HEK293 (cell line): ENCODE measurements around the gene PTGR1.

Source experiments
- CTCF ChIA-PET: fragments of 350-600 bp; formaldehyde crosslinking; extraction: SDS; loops from one replicate; lab custom pipeline; 2021; ENCODE audit warnings: antibody characterized with exemption; lab: Yijun Ruan, JAX
- POLR2A ChIA-PET: fragments of 300-600 bp; formaldehyde crosslinking; extraction: SDS; loops from one replicate; lab custom pipeline; 2020; ENCODE audit warnings: antibody characterized with exemption, inconsistent platforms; lab: Yijun Ruan, JAX
- H3K27ac ChIP-seq: fragments of 200-500 bp; sonication (Bioruptor generic); 2 replicates; pipeline ENCODE4 v1.5.1; 2014; ENCODE audit warnings: low read depth, low read length, control low read depth, inconsistent platforms; ENCODE audit errors: extremely low read depth
- H3K36me3 ChIP-seq, 2 experiments: fragments of 200-500 bp in 1 of 2; sonication (Bioruptor generic) in 1 of 2; 1 replicate in 1 of 2; 2 replicates in 1 of 2; pipeline ENCODE4 v1.5.1; 2014 to 2017; ENCODE audit warnings: inconsistent platforms in 2 of 2, low read length in 2 of 2; ENCODE audit not compliant: control insufficient read depth in 2 of 2, insufficient read depth in 1 of 2
- H3K4me1 ChIP-seq: fragments of 200-500 bp; sonication (Bioruptor generic); 2 replicates; pipeline ENCODE4 v1.5.1; 2014; ENCODE audit warnings: mild to moderate bottlenecking, low read length, inconsistent platforms; ENCODE audit not compliant: control insufficient read depth, insufficient read depth
- H3K4me3 ChIP-seq: 2 replicates; pipeline ENCODE4 v1.5.1; 2011; ENCODE audit warnings: low read depth, mild to moderate bottlenecking, control low read depth, low read length, moderate library complexity
- H3K9me3 ChIP-seq: fragments of 200-500 bp; sonication (Bioruptor generic); 2 replicates; pipeline ENCODE4 v1.5.1; 2014; ENCODE audit warnings: low read depth, low read length, inconsistent platforms; ENCODE audit not compliant: control insufficient read depth, insufficient read depth
- FEZF1 ChIP-seq: fragments of 450-650 bp; formaldehyde crosslinking; IDR thresholded peaks from 2 replicates; pipeline ENCODE4 v1.5.1; 2016; ENCODE audit warnings: missing biosample characterization, missing genetic modification characterization
- GLIS2 ChIP-seq: fragments of 450-650 bp; formaldehyde crosslinking; IDR thresholded peaks from 2 replicates; pipeline ENCODE4 v1.5.1; 2016; ENCODE audit warnings: missing biosample characterization, missing genetic modification characterization
- HOXA7 ChIP-seq: sonication (generic); formaldehyde crosslinking; IDR thresholded peaks from 2 replicates; pipeline ENCODE4 v1.8.1; 2022; ENCODE audit warnings: missing genetic modification reagents, borderline replicate concordance
- HOXC10 ChIP-seq: sonication (generic); formaldehyde crosslinking; IDR thresholded peaks from 2 replicates; pipeline ENCODE4 v1.8.1; 2023; ENCODE audit warnings: mild to moderate bottlenecking, missing genetic modification reagents
- REPIN1 ChIP-seq: fragments of 450-650 bp; formaldehyde crosslinking; IDR thresholded peaks from 2 replicates; pipeline ENCODE4 v1.5.1; 2017; ENCODE audit warnings: missing biosample characterization, missing genetic modification characterization, low read depth
- SP2 ChIP-seq: fragments of 450-650 bp; formaldehyde crosslinking; IDR thresholded peaks from 2 replicates; pipeline ENCODE4 v1.5.1; 2016; ENCODE audit warnings: missing biosample characterization, missing genetic modification characterization
- SP7 ChIP-seq: fragments of 450-650 bp; formaldehyde crosslinking; IDR thresholded peaks from 2 replicates; pipeline ENCODE4 v1.5.1; 2016; ENCODE audit warnings: missing biosample characterization, missing genetic modification characterization
- YY1 ChIP-seq: fragments of 450-650 bp; formaldehyde crosslinking; IDR thresholded peaks from 2 replicates; pipeline ENCODE4 v1.5.1; 2018; ENCODE audit warnings: missing biosample characterization, missing genetic modification characterization
- ZFP37 ChIP-seq: fragments of 450-650 bp; formaldehyde crosslinking; IDR thresholded peaks from 2 replicates; pipeline ENCODE4 v1.5.1; 2016; ENCODE audit warnings: missing biosample characterization, missing genetic modification characterization
- ZNF114 ChIP-seq: fragments of 450-650 bp; formaldehyde crosslinking; IDR thresholded peaks from 2 replicates; pipeline ENCODE4 v1.5.0; 2017; ENCODE audit warnings: missing biosample characterization, missing genetic modification characterization
- ZNF140 ChIP-seq: fragments of 450-650 bp; formaldehyde crosslinking; IDR thresholded peaks from 2 replicates; pipeline ENCODE4 v1.5.1; 2016; ENCODE audit warnings: missing biosample characterization, missing genetic modification characterization
- ZNF211 ChIP-seq: fragments of 450-650 bp; formaldehyde crosslinking; IDR thresholded peaks from 2 replicates; pipeline ENCODE4 v1.5.1; 2016; ENCODE audit warnings: low read depth, missing biosample characterization, missing genetic modification characterization
- ZNF221 ChIP-seq: fragments of 450-650 bp; formaldehyde crosslinking; IDR thresholded peaks from 2 replicates; pipeline ENCODE4 v1.5.1; 2017; ENCODE audit warnings: missing biosample characterization, missing genetic modification characterization, borderline replicate concordance
- ZNF266 ChIP-seq: fragments of 450-650 bp; formaldehyde crosslinking; IDR thresholded peaks from 2 replicates; pipeline ENCODE4 v1.5.1; 2016; ENCODE audit warnings: missing biosample characterization, missing genetic modification characterization, low read depth
- ZNF302 ChIP-seq: fragments of 450-650 bp; formaldehyde crosslinking; IDR thresholded peaks from 2 replicates; pipeline ENCODE4 v1.5.1; 2016; ENCODE audit warnings: missing biosample characterization, missing genetic modification characterization, low read depth
- ZNF324 ChIP-seq: fragments of 450-650 bp; formaldehyde crosslinking; IDR thresholded peaks from 2 replicates; pipeline ENCODE4 v1.5.1; 2016; ENCODE audit warnings: missing biosample characterization, missing genetic modification characterization
- ZNF521 ChIP-seq: fragments of 450-650 bp; formaldehyde crosslinking; IDR thresholded peaks from 2 replicates; pipeline ENCODE4 v1.5.1; 2017; ENCODE audit warnings: missing biosample characterization, mild to moderate bottlenecking, missing genetic modification characterization
- ZNF549 ChIP-seq: fragments of 450-650 bp; IDR thresholded peaks from 2 replicates; pipeline ENCODE4 v1.5.1; 2018; ENCODE audit warnings: missing biosample characterization, missing genetic modification characterization, mild to moderate bottlenecking, inconsistent platforms, moderate library complexity
- ZNF626 ChIP-seq: fragments of 450-650 bp; sonication (Bioruptor Pico); formaldehyde crosslinking; IDR thresholded peaks from 2 replicates; pipeline ENCODE4 v1.5.1; 2018; ENCODE audit warnings: missing biosample characterization, missing genetic modification characterization, inconsistent platforms
- ZNF629 ChIP-seq: fragments of 450-650 bp; formaldehyde crosslinking; IDR thresholded peaks from 2 replicates; pipeline ENCODE4 v1.5.1; 2017; ENCODE audit warnings: missing biosample characterization, missing genetic modification characterization
- ZNF791 ChIP-seq: fragments of 450-650 bp; formaldehyde crosslinking; IDR thresholded peaks from 2 replicates; pipeline ENCODE4 v1.5.1; 2016; ENCODE audit warnings: missing biosample characterization, missing genetic modification characterization
- ZSCAN18 ChIP-seq: fragments of 450-650 bp; formaldehyde crosslinking; IDR thresholded peaks from 2 replicates; pipeline ENCODE4 v1.5.1; 2016; ENCODE audit warnings: missing biosample characterization, missing genetic modification characterization
- TF ChIP-seq, protein P1 (sequence below): fragments of 450-650 bp; IDR thresholded peaks from 2 replicates; pipeline ENCODE4 v1.5.1; 2018; ENCODE audit warnings: missing biosample characterization, mild to moderate bottlenecking, missing genetic modification characterization
- TF ChIP-seq, protein P2 (sequence below): fragments of 450-650 bp; formaldehyde crosslinking; optimal IDR thresholded peaks from 2 replicates; pipeline ENCODE3; 2016; ENCODE audit warnings: missing biosample characterization, mild to moderate bottlenecking, missing genetic modification characterization

Gene PTGR1

DNA sequence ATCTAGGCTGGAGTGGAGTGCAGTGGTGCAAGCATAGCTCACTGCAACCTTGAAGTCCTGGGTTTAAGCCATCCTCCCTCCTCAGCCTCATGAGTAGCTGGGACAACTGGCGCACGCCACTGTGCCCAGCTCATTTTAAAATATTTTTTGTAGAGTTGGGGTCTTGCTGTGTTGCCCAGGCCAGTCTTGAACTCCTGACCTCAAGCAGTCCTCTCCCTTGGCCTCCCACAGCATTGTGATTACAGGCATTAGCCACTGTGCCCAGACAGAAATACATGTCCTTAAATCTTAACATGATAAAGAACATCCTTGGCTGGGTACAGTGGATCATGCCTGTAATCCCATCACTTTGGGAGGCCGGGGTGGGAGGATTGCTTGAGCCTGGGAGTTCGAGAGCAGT, 67.7 kb downstream of the PTGR1 start (continued):
- TF ChIP-seq ZSCAN18: no peak

- no peaks in the 10 kb centered on the region for H3K9me3 ChIP-seq
- ChIA-PET CTCF (no interaction called here), POLR2A (interaction anchor here (0.7 kb wide), 1 partner anchor 9 kb away, joined by 3 read pairs; no protein-coding TSS in a partner anchor)
- H3K4me3 ChIP-seq: no peak overlapping the region
- TF ChIP-seq REPIN1 (no peak), ZNF521 (tag by site-specific recombination) (no peak), ZNF302 (no peak), ZNF221 (tag by site-specific recombination) (no peak), ZNF140 (tag by site-specific recombination) (no peak), SP7 (tag by site-specific recombination) (no peak), YY1 (tag by site-specific recombination) (no peak), HOXC10 (CRISPR knock-in tag) (no peak)
- TF ChIP-seq, protein P1, sequence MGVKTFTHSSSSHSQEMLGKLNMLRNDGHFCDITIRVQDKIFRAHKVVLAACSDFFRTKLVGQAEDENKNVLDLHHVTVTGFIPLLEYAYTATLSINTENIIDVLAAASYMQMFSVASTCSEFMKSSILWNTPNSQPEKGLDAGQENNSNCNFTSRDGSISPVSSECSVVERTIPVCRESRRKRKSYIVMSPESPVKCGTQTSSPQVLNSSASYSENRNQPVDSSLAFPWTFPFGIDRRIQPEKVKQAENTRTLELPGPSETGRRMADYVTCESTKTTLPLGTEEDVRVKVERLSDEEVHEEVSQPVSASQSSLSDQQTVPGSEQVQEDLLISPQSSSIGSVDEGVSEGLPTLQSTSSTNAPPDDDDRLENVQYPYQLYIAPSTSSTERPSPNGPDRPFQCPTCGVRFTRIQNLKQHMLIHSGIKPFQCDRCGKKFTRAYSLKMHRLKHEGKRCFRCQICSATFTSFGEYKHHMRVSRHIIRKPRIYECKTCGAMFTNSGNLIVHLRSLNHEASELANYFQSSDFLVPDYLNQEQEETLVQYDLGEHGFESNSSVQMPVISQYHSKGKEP (tag by site-specific recombination): no peak
- TF ChIP-seq, all 188 proteins: peak for 0
- peaks cover 13 to 76% of the 10 kb centered on the region in 2 experiments for H3K36me3 ChIP-seq
- no peaks in the 10 kb centered on the region for H3K4me1 ChIP-seq
- H3K27ac ChIP-seq: no peak overlapping the region
Measured at GRCh38 chr9:111529787-111530186, 69.7 kb downstream of the PTGR1 start.

DNA sequence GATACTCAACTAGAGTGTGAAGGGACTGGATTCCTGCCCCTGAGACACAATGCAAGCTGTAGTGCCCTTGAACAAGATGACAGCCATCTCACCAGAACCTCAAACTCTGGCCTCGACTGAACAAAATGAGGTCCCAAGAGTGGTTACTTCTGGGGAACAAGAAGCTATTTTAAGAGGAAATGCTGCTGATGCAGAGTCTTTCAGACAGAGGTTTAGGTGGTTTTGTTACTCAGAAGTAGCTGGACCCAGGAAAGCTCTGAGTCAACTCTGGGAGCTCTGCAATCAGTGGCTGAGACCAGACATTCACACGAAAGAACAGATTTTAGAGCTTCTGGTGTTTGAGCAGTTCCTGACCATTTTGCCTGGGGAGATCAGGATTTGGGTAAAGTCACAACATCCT, 72.1 kb downstream of the PTGR1 start:
- Histone ChIP-seq H3K9me3 (no peaks in the 10 kb centered on the region), H3K36me3 (peaks cover 6 to 51% of the 10 kb centered on the region in 2 experiments; a peak in 2 of 3 replicates), H3K27ac (no peak overlapping the region), H3K4me1 (0 out of 2 replicates have a peak, but pooled peaks cover 2% of the 10 kb centered on the region), H3K4me3 (no peak overlapping the region)
- ChIA-PET CTCF (interaction anchor here (0.7 kb wide), 1 partner anchor 228 kb away, joined by 3 read pairs; no protein-coding TSS in a partner anchor), POLR2A (no interaction called here)
- TF ChIP-seq ZNF324 (tag by site-specific recombination) (no peak), ZNF549 (tag by site-specific recombination) (no peak), ZNF211 (tag by site-specific recombination) (no peak), GLIS2 (tag by site-specific recombination) (no peak), SP2 (no peak), ZNF114 (tag by site-specific recombination) (no peak), ZNF629 (tag by site-specific recombination) (no peak), HOXA7 (CRISPR knock-in tag) (no peak), ZFP37 (tag by site-specific recombination) (no peak), ZNF626 (tag by site-specific recombination) (no peak), ZNF791 (no peak), FEZF1 (tag by site-specific recombination) (no peak), ZNF266 (tag by site-specific recombination) (no peak)
- TF ChIP-seq, protein P2, sequence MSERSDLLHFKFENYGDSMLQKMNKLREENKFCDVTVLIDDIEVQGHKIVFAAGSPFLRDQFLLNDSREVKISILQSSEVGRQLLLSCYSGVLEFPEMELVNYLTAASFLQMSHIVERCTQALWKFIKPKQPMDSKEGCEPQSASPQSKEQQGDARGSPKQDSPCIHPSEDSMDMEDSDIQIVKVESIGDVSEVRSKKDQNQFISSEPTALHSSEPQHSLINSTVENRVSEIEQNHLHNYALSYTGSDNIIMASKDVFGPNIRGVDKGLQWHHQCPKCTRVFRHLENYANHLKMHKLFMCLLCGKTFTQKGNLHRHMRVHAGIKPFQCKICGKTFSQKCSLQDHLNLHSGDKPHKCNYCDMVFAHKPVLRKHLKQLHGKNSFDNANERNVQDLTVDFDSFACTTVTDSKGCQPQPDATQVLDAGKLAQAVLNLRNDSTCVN (tag by site-specific recombination): no peak
